HL-60 (cell line): ENCODE results near the gene MACROD2.

Experiments used
- CTCF ChIP-seq: IDR thresholded peaks from one replicate; pipeline ENCODE4 v1.5.1; 2011; ENCODE audit warnings: low read length, control low read depth, inconsistent platforms; ENCODE audit not compliant: insufficient read depth
- GABPA ChIP-seq: IDR thresholded peaks from 2 replicates; pipeline ENCODE4 v1.6.1; 2012; ENCODE audit warnings: low read depth
- POLR2AphosphoS5 ChIP-seq: IDR thresholded peaks from 2 replicates; pipeline ENCODE4 v1.6.1; 2012; ENCODE audit warnings: low read depth
- SPI1 ChIP-seq: IDR thresholded peaks from 2 replicates; pipeline ENCODE4 v1.6.1; 2012; ENCODE audit warnings: low read depth, mild to moderate bottlenecking, borderline replicate concordance
- TF ChIP-seq, protein P1 (sequence below): IDR thresholded peaks from 2 replicates; pipeline ENCODE4 v1.6.1; 2012; ENCODE audit warnings: low read depth; ENCODE audit not compliant: insufficient replicate concordance

DNA sequence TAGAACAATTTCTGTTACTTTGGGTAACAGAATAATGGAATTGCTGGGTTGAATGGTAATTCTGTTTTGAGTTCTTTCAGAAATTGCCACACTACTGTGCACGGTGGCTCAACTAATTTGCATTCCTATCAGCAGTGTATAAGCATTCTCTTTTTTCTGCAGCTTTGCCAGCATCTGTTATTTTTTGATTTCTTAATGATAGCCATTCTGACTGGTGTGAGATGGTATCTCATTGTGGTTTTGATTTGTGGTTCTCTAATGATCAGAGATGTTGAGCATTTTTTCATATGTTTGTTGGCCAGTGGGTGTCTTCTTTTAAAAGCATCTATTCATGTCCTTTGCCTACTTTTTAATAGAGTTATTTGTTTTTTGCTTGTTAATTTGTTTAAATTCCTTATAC lies 1731.1 kb downstream of the MACROD2 start:
- TF ChIP-seq CTCF (no peak), POLR2AphosphoS5 (no peak), SPI1 (no peak), GABPA (no peak)
- TF ChIP-seq, protein P1, sequence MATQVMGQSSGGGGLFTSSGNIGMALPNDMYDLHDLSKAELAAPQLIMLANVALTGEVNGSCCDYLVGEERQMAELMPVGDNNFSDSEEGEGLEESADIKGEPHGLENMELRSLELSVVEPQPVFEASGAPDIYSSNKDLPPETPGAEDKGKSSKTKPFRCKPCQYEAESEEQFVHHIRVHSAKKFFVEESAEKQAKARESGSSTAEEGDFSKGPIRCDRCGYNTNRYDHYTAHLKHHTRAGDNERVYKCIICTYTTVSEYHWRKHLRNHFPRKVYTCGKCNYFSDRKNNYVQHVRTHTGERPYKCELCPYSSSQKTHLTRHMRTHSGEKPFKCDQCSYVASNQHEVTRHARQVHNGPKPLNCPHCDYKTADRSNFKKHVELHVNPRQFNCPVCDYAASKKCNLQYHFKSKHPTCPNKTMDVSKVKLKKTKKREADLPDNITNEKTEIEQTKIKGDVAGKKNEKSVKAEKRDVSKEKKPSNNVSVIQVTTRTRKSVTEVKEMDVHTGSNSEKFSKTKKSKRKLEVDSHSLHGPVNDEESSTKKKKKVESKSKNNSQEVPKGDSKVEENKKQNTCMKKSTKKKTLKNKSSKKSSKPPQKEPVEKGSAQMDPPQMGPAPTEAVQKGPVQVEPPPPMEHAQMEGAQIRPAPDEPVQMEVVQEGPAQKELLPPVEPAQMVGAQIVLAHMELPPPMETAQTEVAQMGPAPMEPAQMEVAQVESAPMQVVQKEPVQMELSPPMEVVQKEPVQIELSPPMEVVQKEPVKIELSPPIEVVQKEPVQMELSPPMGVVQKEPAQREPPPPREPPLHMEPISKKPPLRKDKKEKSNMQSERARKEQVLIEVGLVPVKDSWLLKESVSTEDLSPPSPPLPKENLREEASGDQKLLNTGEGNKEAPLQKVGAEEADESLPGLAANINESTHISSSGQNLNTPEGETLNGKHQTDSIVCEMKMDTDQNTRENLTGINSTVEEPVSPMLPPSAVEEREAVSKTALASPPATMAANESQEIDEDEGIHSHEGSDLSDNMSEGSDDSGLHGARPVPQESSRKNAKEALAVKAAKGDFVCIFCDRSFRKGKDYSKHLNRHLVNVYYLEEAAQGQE, result no peak
